ENCODE results near the gene TEX51.

The TEX51 gene

DNA sequence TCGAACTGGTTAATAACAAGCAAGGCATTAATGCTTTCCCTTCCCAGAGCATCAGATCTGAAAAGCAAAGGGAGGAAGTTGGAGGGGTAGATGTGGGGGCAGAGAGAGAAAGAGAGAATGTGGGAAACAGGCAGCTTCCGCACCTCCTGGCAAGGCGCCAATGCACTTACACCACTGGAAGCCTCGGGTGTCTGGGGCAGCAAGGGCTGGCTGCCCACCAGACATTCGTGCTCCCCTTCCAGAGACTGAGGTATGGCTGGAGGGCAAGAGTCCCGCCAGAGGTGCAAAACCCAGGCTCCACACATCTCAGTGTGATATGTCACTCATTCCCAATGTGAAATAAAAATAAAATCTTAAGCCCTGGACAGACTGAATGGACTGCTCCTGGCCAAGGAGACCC, 46.4 kb downstream of the TEX51 start:
- no peak for DNase-seq (ENCODE audit: low read depth, low spot score)
- no peak overlapping the region for H3K27ac ChIP-seq

DNA sequence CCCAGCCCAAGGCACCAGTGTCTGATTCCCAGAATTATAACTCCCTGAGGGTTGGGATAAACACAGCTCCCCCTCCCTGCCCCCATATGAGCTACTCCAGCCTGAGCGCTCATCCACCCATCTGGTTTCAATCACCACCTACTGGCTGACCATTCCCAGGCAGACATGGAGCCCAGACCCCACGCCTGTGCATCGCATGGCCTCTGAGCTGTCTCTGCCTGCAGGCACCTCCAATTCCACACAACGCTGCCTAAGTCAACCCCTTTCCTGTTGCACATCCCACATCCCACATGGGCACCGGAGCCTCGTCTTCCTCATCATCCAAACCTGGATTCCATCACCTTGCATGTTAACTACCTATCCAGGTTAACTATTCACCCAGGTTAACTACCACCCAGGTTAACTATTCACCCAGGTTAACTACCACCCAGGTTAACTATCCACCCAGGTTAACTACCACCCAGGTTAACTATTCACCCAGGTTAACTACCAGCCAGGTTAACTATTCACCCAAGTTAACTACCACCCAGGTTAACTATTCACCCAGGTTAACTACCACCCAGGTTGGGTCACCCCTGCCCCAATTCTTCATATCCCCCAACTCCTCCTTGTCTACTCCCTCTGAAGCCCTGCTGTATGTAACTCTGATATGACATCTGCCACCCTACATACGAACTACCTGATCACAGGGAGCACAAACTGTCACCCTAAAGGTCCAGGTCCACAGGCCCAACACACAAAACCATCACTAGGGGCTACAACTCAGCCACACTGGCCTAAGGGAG, 47.8 kb downstream of the TEX51 start:
- no peak for DNase-seq (ENCODE audit: low read depth, low spot score)

DNA sequence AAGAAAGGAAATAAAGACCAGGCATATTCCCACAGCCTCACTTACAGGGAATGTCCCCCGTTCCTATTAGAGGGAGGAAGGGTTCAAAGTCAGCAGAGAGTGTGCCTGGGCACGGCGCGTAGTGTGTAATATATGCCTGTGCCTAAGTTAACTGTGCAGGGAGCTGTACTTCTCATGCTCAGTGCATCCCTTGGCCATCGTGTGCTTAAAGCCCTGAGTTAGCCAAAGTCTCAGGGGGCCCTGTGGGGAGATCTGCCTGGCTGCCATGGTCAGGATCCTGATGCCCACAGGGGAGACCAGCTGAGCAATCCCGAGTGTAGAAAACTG, 48.4 kb downstream of the TEX51 start:
- no peak for DNase-seq (ENCODE audit: low read depth, low spot score)
- H3K27ac ChIP-seq: no peak overlapping the region

More for the DNA sequence above, 47.8 kb downstream of the TEX51 start:
- no peak overlapping the region for H3K27ac ChIP-seq

DNA sequence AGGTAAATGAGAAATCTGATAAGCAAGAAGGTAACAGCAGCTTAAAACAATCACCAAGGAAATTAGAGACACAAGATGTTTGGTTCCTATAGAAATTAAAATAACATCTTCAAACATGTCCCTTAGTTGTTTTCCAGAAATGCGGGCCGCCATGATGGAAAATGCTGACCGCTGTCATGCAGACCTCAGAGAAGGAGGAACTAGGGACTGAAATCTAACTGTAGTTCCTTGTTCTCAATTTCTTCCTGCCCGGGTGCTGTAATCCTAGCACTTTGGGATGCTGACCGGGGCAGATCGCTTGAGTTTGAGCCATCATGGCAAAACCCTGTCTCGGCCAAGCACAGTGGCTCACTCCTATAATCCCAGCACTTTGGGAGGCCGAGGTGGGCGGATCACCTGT, 51.1 kb downstream of the TEX51 start:
- no peak for DNase-seq (ENCODE audit: low read depth, low spot score)
- H3K27ac ChIP-seq: no peak overlapping the region

DNA sequence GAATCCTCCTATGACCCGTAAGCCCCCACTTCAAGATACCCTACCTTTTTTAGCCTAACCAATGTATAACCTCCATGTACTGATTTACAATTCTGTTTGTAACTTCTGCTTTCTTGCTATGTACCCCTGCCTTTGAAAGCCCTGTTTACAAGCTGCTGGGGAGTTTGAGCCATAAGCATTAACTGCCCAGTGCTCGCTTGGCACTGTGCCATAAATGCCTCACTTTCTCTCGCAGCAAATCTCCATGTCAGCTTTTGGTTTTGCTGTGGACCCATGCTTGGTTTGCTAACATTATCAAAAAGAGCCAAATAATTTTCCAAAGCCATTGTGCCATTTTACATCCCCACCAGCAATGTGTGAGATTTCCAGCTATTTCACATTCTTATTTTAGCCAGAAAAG, 51.8 kb downstream of the TEX51 start:
- no peak for DNase-seq (ENCODE audit: low read depth, low spot score)
- H3K27ac ChIP-seq: no peak overlapping the region
